ENCODE measurements around the gene PPARD.
A peak's percentile ranks its signal among the peaks of the same experiment; 100 is the strongest.

The PPARD gene

DNA sequence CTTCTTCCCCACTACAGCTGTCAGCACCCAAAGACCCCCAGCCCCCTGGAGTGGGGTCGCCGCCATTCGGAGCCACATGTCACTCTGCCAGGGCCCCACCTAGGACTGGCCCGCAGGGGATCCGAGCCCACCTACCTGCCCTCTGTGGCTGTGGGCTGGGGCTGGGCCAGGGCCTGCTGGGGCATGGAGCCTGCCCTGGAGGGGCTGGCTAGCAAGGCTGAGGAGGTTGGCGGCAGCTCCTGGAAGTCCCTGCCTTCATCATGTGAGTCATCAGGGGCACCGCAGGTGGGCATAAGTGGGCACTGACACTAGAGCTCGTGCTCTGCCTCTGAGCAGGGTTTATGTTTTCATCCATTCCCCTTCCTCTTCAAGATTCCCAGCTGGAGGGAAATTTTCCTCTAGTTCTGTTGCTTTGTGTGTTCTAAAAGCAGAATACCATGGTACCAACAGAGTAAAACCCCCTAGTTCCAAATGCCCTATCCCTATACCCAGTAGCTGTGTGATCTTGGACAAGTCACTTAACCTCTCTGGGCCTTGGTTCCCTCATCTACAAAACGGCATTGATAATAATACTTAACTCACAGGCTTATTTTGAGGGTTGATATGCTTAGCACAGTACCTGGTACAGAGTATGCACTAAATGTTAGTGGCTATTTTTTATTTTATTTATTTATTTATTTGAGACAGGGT lies 101.1 kb downstream of the PPARD start:
- Histone ChIP-seq H3K9me3 (ENCODE audit: insufficient read depth, low read length) (no peaks in the 10 kb centered on the region), H3K27ac (ENCODE audit: low read length) (no peak overlapping the region), H3K36me3 (replicated peaks; ENCODE audit: low read depth, low read length) (no peaks in the 10 kb centered on the region), H4K20me1 (ENCODE audit: insufficient read depth, low read length) (no peaks in the 10 kb centered on the region), H3K4me2 (ENCODE audit: low read length) (no peak overlapping the region), H2AFZ (ENCODE audit: low read depth, low read length) (no peak overlapping the region), H3K27me3 (ENCODE audit: low read depth, low read length) (no peaks in the 10 kb centered on the region), H3K4me1 (ENCODE audit: low read length) (no peaks in the 10 kb centered on the region), H3K9ac (ENCODE audit: low read length) (no peak overlapping the region), H3K79me2 (ENCODE audit: low read length) (no peaks in the 10 kb centered on the region), H3K4me3 (ENCODE audit: low read length) (no peak overlapping the region)
- no peak for TF ChIP-seq EZH2phosphoT487 (IDR thresholded peaks at IDR 0.05; ENCODE audit: low read depth)
- TF ChIP-seq, protein P1, sequence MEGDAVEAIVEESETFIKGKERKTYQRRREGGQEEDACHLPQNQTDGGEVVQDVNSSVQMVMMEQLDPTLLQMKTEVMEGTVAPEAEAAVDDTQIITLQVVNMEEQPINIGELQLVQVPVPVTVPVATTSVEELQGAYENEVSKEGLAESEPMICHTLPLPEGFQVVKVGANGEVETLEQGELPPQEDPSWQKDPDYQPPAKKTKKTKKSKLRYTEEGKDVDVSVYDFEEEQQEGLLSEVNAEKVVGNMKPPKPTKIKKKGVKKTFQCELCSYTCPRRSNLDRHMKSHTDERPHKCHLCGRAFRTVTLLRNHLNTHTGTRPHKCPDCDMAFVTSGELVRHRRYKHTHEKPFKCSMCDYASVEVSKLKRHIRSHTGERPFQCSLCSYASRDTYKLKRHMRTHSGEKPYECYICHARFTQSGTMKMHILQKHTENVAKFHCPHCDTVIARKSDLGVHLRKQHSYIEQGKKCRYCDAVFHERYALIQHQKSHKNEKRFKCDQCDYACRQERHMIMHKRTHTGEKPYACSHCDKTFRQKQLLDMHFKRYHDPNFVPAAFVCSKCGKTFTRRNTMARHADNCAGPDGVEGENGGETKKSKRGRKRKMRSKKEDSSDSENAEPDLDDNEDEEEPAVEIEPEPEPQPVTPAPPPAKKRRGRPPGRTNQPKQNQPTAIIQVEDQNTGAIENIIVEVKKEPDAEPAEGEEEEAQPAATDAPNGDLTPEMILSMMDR (IDR thresholded peaks at IDR 0.05; ENCODE audit: low read depth, low read length) = no peak

DNA sequence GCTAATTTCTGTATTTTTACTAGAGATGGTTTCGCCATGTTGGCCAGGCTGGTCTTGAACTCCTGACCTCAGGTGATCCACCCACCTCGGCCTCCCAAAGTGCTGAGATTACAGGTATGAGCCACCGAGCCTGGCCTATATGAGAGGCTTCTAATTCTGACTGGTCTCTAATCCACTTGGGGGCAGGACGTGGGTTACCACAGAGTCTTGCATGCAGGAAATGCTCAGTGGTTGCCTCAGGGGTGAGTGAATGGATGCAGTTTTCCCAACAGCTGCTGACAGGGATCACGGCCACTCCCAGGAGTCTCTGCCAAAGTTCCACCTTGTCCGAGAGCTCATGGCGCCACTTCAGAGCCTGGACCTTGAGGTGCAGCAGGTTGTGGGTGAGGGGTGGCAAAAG lies 103.3 kb downstream of the PPARD start:
- Histone ChIP-seq H4K20me1 (ENCODE audit: insufficient read depth, low read length) (no peaks in the 10 kb centered on the region), H3K27ac (ENCODE audit: low read length) (no peak overlapping the region), H3K36me3 (replicated peaks; ENCODE audit: low read depth, low read length) (no peaks in the 10 kb centered on the region), H3K9ac (ENCODE audit: low read length) (no peak overlapping the region), H3K27me3 (ENCODE audit: low read depth, low read length) (peaks cover 12% of the 10 kb centered on the region), H3K79me2 (ENCODE audit: low read length) (no peaks in the 10 kb centered on the region), H3K4me3 (ENCODE audit: low read length) (no peak overlapping the region), H3K4me2 (ENCODE audit: low read length) (no peak overlapping the region), H2AFZ (ENCODE audit: low read depth, low read length) (no peak overlapping the region), H3K4me1 (ENCODE audit: low read length) (no peaks in the 10 kb centered on the region), H3K9me3 (ENCODE audit: insufficient read depth, low read length) (no peaks in the 10 kb centered on the region)
- TF ChIP-seq, protein P1 (IDR thresholded peaks at IDR 0.05; ENCODE audit: low read depth, low read length) = no peak
- no peak for TF ChIP-seq EZH2phosphoT487 (IDR thresholded peaks at IDR 0.05; ENCODE audit: low read depth)

DNA sequence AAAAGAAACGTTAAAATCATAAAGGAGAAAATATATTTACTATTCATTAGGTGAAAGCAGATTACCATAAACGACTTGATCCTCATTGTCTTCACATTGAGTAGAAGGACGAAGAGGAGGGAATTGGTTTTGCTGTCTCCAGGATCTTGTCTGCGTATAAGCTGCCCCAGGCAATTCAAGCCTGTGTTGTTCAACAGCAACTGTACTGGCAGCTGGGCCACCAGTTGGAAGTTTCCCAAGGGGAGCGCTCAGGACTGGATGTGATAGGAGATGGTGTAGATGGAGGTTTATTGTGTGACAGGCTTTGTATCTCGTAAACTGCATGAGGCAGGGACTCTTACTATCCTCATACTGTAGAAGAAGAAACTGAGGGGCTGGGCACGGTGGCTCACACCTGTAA lies 105.8 kb downstream of the PPARD start:
- H2AFZ ChIP-seq (ENCODE audit: low read depth, low read length) = no peak overlapping the region
- no peak overlapping the region for H3K4me2 ChIP-seq (ENCODE audit: low read length)
- peaks cover 22% of the 10 kb centered on the region for H3K27me3 ChIP-seq (ENCODE audit: low read depth, low read length)
- H3K4me1 ChIP-seq (ENCODE audit: low read length) = peaks cover 8% of the 10 kb centered on the region; the same call in 1 of the 2 replicates
- H3K9me3 ChIP-seq (ENCODE audit: insufficient read depth, low read length) = no peaks in the 10 kb centered on the region
- no peaks in the 10 kb centered on the region for H3K36me3 ChIP-seq (replicated peaks; ENCODE audit: low read depth, low read length)
- no peak overlapping the region for H3K4me3 ChIP-seq (ENCODE audit: low read length)
- no peak overlapping the region for H3K9ac ChIP-seq (ENCODE audit: low read length)
- H3K27ac ChIP-seq (ENCODE audit: low read length) = no peak overlapping the region
- TF ChIP-seq, protein P1 (IDR thresholded peaks at IDR 0.05; ENCODE audit: low read depth, low read length) = no peak
- TF ChIP-seq EZH2phosphoT487 (IDR thresholded peaks at IDR 0.05; ENCODE audit: low read depth) = no peak
- no peaks in the 10 kb centered on the region for H4K20me1 ChIP-seq (ENCODE audit: insufficient read depth, low read length)
- no peaks in the 10 kb centered on the region for H3K79me2 ChIP-seq (ENCODE audit: low read length)

DNA sequence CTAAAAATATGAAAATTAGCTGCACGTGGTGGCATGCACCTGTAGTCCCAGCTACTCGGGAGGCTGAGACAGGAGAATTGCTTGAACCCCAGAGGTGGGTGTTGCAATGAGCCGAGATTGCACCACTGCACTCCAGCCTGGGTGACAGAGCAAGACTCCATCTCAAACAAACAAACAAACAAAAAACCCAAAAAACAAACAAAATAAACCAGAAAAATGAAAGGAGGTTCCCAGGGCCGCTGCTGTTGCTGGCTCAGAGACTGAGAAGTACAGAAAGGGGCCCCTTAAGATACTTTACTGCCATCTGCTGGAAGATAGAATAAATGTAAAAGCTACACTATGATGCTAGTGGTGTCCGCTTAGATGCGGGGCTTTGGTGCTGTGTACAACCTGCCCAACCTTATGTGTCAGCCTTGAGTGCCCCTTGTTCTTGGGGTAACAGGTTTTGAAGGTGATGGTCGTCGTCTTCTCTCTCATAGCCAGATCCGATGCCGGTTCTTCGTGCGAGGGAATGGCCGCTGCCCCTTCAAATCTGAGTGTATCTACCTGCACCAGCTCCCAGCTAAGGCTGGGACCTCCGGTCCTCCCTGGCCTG lies 107.0 kb downstream of the PPARD start:
- Histone ChIP-seq H2AFZ (ENCODE audit: low read depth, low read length) (no peak overlapping the region), H3K4me1 (ENCODE audit: low read length) (peaks cover 10% of the 10 kb centered on the region; the same call in 1 of the 2 replicates), H3K9me3 (ENCODE audit: insufficient read depth, low read length) (no peaks in the 10 kb centered on the region), H3K9ac (ENCODE audit: low read length) (no peak overlapping the region), H3K4me2 (ENCODE audit: low read length) (no peak overlapping the region), H4K20me1 (ENCODE audit: insufficient read depth, low read length) (no peaks in the 10 kb centered on the region), H3K27me3 (ENCODE audit: low read depth, low read length) (peaks cover 22% of the 10 kb centered on the region), H3K36me3 (replicated peaks; ENCODE audit: low read depth, low read length) (no peaks in the 10 kb centered on the region), H3K79me2 (ENCODE audit: low read length) (no peaks in the 10 kb centered on the region), H3K4me3 (ENCODE audit: low read length) (no peak overlapping the region), H3K27ac (ENCODE audit: low read length) (no peak overlapping the region)
- TF ChIP-seq EZH2phosphoT487 (IDR thresholded peaks at IDR 0.05; ENCODE audit: low read depth) = no peak
- TF ChIP-seq, protein P1 (IDR thresholded peaks at IDR 0.05; ENCODE audit: low read depth, low read length) = peak; percentile 62
